HepG2 (cell line): ENCODE measurements around the gene OR13J1.

Experiments used
- DMTF1 ChIP-seq: sonication (generic); formaldehyde crosslinking; IDR thresholded peaks from 2 replicates; pipeline ENCODE4 v1.4.0; 2020; ENCODE audit warnings: mild to moderate bottlenecking, missing genetic modification reagents
- E2F2 ChIP-seq: sonication (generic); formaldehyde crosslinking; IDR thresholded peaks from 2 replicates; pipeline ENCODE4 v1.4.0; 2020; ENCODE audit warnings: missing genetic modification reagents, borderline replicate concordance
- JARID2 ChIP-seq: sonication (generic); formaldehyde crosslinking; IDR thresholded peaks from 2 replicates; pipeline ENCODE4 v1.8.1; 2023; ENCODE audit warnings: missing genetic modification reagents, inconsistent platforms; ENCODE audit not compliant: insufficient replicate concordance
- PHF5A ChIP-seq: IDR thresholded peaks from one replicate; pipeline ENCODE4 v1.6.1; 2018; ENCODE audit warnings: low read depth, missing genetic modification reagents; ENCODE audit not compliant: unreplicated experiment
- POLR2A ChIP-seq, 2 experiments: IDR thresholded peaks; 2 replicates each; pipeline ENCODE4 v1.6.1; 2011; ENCODE audit warnings: low read depth in 2 of 2, low read length in 2 of 2, mild to moderate bottlenecking in 1 of 2, moderate library complexity in 1 of 2; ENCODE audit not compliant: insufficient read depth in 1 of 2
- SP140L ChIP-seq: sonication (generic); formaldehyde crosslinking; IDR thresholded peaks from 2 replicates; pipeline ENCODE4 v1.4.0; 2020; ENCODE audit warnings: missing genetic modification reagents, borderline replicate concordance
- TAF15 ChIP-seq: fragments of 200-400 bp; formaldehyde crosslinking; IDR thresholded peaks from one replicate; pipeline ENCODE4 v1.6.1; 2018; ENCODE audit warnings: mild to moderate bottlenecking, low read depth, low read length; ENCODE audit not compliant: poor library complexity, severe bottlenecking
- TCF12 ChIP-seq, 2 experiments: fragments of 450-650 bp in 1 of 2; sonication (generic) in 1 of 2; formaldehyde crosslinking in 1 of 2; IDR thresholded peaks; 2 replicates each; pipeline versions ENCODE4 v1.6.1 to v1.8.0; 2017 to 2022; ENCODE audit warnings: antibody characterized with exemption in 1 of 2, mild to moderate bottlenecking in 1 of 2, missing genetic modification reagents in 1 of 2, moderate library complexity in 1 of 2
- TEAD2 ChIP-seq: sonication (generic); formaldehyde crosslinking; IDR thresholded peaks from 2 replicates; pipeline ENCODE4 v1.9.0; 2021; ENCODE audit warnings: missing genetic modification reagents
- TFAP4 ChIP-seq: sonication (generic); IDR thresholded peaks from 2 replicates; pipeline ENCODE4 v1.6.1; 2016; ENCODE audit warnings: low read depth, borderline replicate concordance
- ZNF343 ChIP-seq: sonication (generic); formaldehyde crosslinking; IDR thresholded peaks from 2 replicates; pipeline ENCODE4 v1.4.0; 2020; ENCODE audit warnings: mild to moderate bottlenecking, missing genetic modification reagents
- ZNF615 ChIP-seq: sonication (generic); formaldehyde crosslinking; IDR thresholded peaks from 2 replicates; pipeline ENCODE4 v1.5.0; 2020; ENCODE audit warnings: mild to moderate bottlenecking, missing genetic modification reagents, borderline replicate concordance
- ZNF891 ChIP-seq: sonication (generic); formaldehyde crosslinking; IDR thresholded peaks from 2 replicates; pipeline ENCODE4 v1.5.0; 2020; ENCODE audit warnings: mild to moderate bottlenecking, missing genetic modification reagents

GRCh38 chr9:35898337-35898736, 28.1 kb upstream of the OR13J1 start:
- TF ChIP-seq PHF5A (CRISPR knock-in tag): no peak
- TF ChIP-seq JARID2: no peak
- no peak for TF ChIP-seq TEAD2 (CRISPR knock-in tag)
- TF ChIP-seq SP140L: no peak
- TF ChIP-seq TFAP4: no peak
- no peak for TF ChIP-seq E2F2 (CRISPR knock-in tag)
- no peak for TF ChIP-seq POLR2A (IDR thresholded peaks at IDR 0.05; ENCODE audit: insufficient read depth in 1 of 2, low read depth in 2 of 2, low read length in 2 of 2)
- TF ChIP-seq DMTF1: no peak
- no peak for TF ChIP-seq ZNF891
- TF ChIP-seq TAF15: no peak
- no peak for TF ChIP-seq TCF12 (IDR thresholded peaks at IDR 0.05)
- TF ChIP-seq TCF12 (CRISPR knock-in tag; IDR thresholded peaks at IDR 0.05): no peak
- TF ChIP-seq ZNF343 (CRISPR knock-in tag): no peak
- TF ChIP-seq ZNF615 (CRISPR knock-in tag): no peak
